Hematopoietic multipotent progenitor cell treated with erythropoietin and hydrocortisone succinate and interleukin-3 and kit ligand, for 15 days (in vitro differentiated cells): Measurements from ENCODE around the gene PDE6B.
"Not testable (repeated sequence)": the region's sequence is repeated elsewhere in the genome, so short reads cannot be mapped to it uniquely, and the experiment has no call there.

Experiments
- DNase-seq: peaks from one replicate; pipeline ENCODE4 v3.0.0-alpha.2; 2015; ENCODE audit warnings: low spot score

The PDE6B gene

DNA sequence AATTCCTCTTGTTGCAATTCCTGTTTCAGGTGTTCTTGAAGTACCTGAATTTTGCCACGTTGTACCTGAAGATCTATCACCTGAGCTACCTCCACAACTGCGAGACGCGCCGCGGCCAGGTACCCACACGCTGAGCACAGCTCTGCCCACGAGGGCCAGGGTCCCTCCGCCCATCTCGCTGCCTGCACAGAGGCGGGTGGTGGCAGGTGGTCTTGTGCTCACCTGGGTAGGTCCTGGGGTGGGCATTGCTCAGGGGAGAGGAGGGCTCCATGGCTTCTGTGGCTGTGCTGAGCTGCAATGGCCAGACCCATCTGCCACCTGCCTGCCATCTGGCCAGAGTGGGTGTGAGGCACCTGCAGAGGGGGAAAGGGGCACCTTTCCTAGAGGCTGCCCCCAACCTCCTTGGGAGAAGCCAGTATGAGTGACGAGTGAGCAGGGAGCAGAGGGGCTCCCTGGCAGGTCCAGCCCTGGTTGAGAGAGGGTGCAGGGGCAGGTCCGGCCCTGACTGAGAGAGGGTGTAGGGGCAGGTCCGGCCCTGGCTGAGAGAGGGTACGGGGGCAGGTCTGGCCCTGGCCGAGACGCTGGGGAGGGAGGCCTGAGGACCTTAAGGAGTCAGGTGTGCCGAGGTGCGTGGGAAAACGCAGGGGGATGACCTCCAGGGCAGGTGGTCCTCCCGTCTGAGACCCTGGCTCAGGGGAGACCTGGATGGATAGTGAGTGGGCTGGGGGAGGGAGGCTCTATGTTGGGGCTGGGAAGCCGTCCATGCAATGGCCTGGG is 10.7 kb downstream of the PDE6B start:
- DNase-seq = no peak

DNA sequence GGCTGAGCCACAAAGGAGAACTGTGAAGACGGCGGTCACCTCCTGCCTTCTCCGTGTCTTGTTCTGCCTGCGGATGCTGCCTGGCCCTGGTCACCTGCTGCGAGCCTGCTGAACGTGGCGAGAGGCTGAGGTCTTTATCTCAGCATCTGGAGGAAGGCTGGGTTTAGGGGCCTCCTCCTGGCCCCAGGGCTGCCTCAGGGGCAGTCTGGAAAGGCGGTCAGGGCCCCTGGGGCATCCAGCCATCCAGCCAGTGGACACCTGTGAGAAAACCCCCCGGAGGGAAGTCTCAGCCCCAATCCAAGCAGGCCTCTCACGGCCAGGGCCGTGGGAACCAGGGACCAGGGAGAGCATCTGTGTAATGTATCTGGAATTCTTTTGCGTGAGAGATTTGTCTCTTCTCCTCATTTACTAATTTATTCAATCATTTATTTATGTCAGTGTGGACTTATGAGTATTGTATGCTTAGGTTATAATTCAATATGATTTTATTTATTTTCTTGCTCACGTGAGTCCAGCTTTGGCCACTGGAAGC is 11.3 kb downstream of the PDE6B start:
- no peak for DNase-seq

DNA sequence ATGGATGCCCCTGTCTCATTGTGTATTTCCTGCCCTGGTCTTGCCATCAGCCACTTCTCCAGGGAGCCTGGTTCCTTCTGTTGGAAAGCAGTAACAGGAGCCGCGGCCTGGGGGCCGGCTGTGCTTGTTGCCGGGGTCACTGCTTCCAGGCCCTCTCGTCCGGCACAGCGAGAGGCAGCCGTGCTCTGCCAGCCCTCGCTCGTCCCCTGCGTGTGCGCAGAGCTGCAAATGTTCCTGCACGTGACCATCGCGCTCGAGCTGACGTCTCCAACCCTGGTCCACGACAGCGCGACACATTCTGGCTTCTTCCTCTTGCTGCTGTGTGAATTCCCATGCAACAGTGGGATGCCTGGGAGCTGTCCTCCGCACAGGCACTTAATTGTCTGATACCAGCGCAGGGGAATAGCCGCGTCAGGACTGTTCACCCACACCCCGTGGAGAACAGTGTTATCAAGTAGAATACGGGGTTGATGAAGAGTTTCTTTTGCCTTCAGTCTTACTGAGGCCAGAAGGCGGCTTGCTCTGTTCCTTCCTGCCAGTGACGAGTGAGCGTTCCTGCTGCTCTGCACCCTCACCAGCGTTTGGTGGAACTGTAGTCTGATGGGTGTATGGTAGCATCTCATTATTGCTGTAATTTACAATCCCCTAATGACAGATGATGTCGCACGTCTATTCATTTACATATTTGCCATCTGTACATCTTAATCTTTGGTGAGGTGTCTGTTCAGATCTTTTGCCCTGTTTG is 12.3 kb downstream of the PDE6B start:
- no peak for DNase-seq

DNA sequence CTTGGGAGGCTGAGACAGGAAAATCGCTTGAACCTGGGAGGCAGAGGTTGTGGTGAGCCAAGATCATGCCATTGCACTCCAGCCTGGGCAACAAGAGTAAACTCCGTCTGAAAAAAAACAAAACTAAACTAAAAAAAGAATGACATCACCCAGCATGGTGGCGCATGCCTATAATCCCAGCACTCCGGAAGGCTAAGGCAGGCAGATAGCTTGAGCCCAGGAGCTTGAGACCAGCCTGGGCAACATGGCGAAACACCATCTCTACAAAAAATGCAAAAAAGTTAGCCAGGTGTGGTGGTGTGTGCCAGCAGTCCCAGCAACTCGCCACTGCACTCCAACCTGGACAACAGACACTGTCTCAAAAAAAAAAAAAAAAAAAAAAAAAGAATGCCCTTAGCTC is 17.0 kb downstream of the PDE6B start:
- DNase-seq = not testable (repeated sequence)

DNA sequence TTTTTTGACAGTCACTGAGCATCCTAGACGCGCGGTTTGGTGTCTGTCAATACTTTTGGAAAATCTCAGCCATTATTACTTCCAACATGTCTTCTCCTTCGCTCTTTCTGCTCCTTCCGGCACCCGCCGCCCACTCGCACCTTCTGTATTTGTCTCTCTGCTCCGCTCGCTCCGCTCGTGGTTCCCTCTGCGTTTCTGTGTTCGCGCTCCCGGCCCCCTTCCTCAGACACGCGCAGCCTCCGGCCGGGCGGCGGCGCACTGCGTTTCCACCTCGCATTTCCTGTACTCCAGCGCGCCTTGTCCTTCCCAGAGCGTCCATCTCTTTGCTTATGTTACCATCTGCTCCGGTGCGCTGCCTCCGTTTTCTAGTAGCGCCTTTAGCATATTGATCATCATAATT is 21.1 kb downstream of the PDE6B start:
- no peak for DNase-seq

DNA sequence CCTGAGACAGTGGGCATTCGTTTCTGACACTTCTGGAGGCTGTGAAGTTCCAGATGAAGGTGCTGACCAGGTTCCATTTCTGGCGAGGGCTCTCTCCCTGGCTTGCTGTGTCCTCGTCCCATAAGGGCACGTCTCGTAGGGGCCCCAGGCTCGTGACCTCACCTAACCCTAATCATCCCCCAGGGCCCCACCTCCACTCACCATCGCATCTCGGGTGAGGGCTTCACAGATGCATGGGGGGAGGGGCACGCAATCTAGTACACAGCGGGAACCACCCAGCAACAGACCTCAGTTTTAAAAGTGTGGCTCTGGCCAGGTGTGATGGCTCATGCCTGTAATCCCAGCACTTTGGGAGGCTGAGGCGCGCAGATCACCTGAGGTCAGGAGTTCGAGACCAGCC is 22.1 kb downstream of the PDE6B start:
- DNase-seq = no peak

DNA sequence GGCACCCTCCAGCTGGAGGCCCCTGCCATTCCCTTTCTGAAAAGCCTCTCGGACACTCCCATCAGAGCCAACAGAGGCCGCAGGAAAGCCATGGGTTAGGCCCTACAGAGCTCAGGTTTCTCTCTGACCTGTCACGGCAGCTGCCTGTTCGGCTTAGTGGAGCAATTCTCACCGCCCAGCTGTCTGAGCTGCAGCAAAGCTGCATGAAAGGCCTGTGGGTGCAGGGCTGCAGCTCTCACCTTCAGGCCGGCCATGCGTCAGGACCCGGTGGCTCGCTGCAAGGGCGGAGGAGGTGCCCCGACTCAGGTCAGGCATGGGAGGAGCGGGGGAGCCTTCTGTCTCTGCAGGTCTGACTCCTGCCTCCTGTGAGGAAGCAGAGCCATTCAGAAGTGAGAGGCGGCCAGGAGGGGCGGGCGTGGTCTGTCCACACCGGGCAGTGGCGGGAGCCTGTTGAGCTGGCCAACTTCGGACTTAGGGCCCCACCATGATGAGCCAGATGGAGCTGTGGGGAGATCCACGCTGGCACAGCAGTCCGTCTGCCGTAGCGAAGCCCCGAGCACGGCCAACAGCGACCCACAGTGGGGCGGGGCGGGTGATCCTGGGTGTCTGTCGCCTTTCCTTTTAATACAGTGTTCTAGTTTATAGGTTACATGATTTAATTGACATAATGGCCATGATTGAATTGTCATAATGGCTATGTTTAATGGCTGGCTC is 23.4 kb downstream of the PDE6B start:
- no peak for DNase-seq

DNA sequence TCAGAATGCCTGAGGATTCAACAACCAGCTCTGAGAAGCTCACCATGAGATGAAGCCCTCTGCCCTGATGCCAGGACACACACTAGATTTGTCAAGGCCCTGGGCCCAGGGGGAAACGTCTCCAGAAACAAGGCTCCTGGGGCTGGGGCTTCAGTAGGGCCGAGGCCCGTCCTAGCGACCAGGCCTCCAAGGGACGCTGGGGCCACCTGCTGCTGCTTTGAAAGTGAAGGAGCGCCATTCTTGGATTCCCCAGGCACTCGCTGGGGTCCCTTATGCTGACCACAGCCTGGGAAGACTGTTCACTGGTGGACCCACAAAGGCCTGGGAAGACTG is 23.9 kb downstream of the PDE6B start:
- DNase-seq = no peak

DNA sequence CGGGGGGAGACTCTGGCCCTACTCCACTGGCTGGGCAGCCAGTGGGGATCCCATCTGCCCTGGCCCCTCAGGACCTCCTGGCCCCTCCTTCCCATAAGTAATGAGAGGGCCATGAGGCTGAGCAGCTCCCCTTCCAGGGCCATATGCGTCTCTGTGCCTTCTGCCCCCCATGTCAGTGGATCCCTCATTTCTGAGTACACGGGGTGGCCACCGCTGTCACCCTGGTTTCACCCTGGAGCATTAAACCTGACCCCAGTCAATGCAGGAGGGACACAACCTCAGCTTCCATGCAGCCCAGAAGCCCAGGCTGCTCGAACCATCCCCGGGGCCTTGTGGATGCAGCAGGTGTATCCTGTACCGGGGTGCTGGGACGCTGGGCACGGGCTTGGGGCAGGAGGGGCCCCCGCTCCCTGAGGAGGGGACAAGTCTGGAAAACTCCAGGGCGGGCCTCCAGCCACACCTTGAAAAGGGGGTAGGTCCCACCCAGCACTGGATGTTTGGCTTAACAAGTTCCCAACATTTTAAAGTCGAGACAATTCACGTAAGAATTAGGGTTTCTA is 24.5 kb downstream of the PDE6B start:
- DNase-seq = no peak

DNA sequence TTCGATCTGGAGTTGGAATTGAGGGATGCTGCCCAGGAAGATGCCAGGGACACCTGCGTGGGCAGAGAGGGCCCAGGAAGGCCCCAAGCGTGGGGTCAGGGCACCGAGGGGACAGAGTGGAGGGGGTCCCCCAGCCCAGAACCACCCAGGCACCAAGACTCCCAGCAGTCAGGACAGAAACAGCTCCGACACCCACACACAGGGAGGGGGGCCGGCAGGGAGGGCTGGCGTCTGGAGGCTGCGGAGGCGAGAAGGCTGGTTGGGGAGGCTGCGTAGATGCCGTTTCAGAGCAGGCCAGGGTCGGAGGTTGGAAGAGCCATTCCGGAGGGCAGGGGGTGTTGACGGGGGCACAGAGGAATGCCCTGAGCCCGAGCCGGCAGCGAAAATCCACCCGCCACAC is 25.1 kb downstream of the PDE6B start:
- no peak for DNase-seq

DNA sequence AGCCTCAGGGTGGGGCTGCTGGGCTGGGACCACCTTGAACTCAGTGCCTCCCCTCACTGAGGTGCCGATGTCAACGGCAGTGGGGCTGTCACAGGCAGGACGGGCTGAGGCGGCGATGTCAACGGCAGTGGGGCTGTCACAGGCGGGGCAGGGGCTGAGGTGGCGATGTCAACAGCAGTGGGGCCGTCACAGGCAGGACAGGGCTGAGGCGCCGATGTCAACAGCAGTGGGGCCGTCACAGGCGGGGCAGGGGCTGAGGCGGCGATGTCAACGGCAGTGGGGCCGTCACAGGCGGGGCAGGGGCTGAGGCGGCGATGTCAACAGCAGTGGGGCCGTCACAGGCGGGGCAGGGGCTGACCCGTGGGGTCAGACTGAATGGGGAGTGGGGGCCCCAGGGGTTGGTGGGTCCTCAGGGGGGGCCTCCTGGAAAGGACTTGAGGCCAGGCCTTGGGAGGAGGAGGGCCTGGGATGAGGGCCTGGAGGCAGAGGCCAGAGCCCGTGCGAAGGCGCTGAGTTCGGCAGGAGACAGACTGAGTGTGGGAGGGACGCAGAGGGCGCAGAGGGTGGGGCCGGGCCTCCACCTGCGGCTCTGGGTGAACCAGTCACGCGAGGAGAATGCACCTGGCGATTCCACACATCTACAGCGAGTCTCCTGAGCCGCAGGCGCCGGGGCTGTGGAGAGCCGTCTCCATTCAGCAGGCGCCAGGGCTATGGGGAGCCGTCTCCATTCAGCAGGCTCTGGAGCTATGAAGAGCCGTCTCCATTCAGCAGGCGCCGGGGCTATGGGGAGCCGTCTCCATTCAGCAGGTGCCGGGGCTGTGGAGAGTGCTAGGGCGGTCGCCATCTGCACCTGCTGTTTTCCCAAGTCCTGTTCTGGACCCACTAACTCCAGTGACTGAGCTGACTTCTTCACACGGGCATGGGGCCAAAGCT is 25.8 kb downstream of the PDE6B start:
- no peak for DNase-seq

DNA sequence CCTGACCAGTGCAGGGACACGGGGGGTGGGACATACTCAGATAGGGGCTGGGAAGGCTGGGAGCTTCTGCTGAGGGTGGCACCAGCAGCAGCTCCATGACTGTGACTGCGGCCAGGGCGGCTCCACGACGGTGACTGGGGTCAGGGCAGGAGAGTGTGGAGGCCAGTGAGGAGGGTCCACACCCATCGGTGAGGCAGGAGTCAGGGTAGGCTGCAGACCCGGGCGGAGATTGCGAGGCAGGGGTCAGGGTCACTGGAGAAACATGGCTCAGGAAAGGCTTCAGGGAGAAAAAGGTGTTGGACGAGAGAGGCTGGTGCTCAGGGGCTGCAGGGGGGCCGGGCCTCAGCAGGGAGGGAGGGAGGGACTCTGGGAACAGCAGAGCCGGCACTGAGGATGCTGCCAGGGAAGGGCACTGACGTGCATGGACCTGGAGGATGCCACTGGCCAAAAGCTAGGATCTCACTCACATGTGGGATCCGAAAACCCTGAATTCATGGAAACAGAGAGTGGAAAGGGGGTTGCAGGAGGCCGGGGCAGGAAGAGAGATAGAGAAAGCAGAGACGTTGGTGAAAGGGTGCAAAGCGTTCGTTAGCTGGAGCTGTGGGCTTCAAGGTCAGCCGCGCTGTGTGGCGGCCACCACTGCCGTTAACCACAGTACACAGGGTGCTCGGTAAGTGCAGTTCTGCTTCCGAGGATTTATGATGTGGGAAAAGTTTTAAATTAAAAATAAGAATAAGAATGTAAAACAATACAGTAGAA is 26.7 kb downstream of the PDE6B start:
- no peak for DNase-seq

DNA sequence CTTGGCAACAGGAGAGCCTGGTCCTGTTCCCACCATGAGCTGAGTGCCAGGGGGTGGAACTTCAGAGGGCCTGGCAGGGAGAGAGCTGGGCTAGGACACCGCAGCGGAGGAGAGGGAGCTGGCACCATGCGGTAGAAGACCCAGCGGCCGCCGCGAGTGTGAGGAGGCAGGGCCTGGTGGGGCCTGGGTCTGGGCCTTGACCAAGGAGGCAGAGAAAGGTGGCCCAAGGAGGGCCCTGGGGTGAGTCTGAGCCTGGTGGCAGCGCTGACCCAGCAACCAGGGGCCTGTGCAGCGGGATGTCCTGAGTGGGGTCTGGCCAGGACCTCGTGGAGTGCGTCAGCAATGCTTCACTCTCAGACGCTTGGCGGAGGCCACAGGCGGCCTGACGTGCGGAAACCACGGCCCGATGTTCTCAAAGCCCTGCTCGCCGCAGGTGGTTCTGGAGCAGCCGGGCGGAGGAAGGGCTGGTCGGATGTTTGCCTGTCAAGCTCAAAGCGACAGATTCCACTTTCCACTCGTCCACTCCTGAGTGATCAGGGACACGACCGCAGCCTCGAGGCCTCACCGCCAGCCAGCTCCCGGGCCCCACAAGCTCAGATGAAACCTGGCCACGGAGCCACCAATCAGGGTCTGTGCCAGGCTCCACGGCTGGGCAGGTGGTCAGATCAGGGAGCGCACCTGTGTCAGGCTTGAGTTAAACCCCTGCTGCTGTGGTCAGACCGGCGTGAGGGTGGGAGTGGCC is 27.9 kb downstream of the PDE6B start:
- DNase-seq = no peak

DNA sequence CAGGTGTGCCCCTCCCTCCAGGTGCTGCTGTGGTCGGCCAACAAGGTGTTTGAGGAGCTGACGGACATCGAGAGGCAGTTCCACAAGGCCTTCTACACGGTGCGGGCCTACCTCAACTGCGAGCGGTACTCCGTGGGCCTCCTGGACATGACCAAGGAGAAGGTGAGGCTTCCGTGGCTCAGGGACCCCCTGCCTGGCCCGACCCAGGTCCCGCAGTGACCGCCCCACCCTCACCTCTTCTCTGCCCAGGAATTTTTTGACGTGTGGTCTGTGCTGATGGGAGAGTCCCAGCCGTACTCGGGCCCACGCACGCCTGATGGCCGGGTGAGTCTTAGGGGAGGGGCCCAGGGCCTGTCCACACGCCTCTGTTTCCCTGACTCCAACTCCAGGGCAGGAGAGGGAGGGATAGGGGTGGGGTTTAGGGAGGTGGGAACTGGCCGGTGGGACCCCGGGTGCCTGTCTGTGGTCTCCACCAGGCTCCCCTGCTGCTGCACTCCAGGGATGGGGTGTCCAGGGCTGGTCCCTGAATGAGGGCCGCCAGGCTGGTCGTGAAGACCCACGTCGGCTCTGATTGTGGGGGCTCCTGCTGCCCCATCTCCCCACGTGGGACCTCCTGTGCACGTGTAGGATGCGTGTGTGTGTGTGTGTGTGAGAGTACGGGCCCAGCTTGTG is 28.6 kb downstream of the PDE6B start:
- no peak for DNase-seq

DNA sequence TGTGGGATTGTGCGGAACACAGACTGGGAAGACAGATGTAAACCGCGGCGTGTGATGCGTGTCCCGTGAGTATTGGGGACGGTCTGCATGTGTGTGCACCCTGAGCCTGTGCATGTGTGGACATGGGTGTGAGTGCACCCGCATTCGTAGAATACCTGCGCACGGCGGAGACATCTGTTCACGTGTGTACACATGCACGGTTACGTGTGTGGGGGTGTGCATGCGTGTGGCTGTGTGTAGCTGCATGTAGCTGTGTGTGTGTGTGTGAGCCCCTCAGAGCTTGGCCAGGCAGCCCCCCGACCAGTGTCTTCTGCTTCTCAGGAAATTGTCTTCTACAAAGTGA is 29.1 kb downstream of the PDE6B start:
- no peak for DNase-seq

DNA sequence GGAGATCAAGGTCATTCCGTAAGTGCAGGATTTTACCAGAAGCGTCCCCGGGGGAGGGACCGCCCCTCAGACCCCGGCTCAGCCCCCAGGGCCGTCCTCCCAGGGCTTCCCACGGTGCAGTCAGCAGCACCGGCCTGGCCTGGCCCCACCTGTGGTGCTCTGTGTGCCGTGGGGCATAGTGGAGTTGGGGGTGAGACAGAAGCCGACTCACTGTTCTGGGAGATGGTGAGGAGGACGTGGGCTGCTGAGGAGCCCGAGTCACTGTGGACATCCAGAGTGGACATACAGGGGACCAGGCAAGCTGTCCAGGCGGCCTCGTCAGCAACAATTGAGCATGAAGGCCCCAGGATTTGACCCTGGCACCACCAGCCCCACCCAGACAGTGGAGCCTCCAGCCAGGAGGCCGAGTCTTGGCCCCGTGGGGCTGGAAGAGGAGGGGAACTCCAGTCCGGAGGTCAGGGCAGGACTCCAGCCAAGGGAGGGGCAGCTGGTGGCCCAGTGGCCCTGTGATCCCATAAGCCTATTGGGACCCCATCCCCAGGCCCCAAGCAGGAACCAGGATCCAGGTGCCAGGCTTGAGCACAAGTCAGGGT is 29.6 kb downstream of the PDE6B start:
- no peak for DNase-seq

DNA sequence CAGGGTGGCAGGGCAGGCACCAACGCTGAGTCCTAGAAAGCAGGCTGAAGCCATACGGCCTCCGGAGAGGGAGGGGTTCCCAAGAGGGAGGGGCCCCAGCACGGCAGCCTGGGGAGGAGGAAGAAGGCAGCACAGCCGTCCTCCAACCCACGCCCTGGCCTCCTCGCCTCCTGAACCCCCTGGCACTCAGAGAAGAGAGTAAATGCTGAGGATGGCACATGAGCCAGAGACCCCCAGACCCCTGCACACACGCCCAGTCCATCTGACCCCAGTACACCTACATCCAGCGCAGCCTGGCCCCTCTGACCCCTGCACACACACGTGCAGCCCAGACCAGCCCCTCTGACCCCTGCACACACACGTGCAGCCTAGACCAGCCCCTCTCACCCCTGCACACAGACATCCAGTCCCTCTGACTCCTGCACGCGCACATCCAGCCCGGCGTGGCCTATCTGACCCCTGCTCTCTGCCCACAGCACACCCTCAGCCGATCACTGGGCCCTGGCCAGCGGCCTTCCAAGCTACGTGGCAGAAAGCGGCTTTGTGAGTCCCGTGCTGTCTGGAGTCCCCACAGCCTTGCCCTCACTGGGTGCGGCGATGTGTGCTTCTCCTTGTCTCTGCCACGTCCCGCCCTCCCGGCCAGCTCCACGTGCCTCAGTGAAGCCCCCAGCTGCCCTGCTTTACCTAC is 30.2 kb downstream of the PDE6B start:
- no peak for DNase-seq
